GM23338 (cell line): Measurements from ENCODE around the gene DDX56. TPM values are rescaled to one million over a fixed set of nuclear protein-coding genes. Genes with fewer than 3 reads are reported as not detected.

Experiments
- ATAC-seq: fragments of 200-7000 bp; cut with Tn5 transposase; 3 replicates; pipeline ENCODE4 v1.9.1; 2020
- DNase-seq: peaks from one replicate; pipeline ENCODE4 v3.0.0-alpha.2; 2015; ENCODE audit warnings: low spot score
- H2AFZ ChIP-seq: fragments of 200-600 bp; sonication (generic); 2 replicates; pipeline ENCODE4 v1.8.0; 2016; ENCODE audit warnings: antibody characterized with exemption, mild to moderate bottlenecking, moderate library complexity
- H3F3A ChIP-seq: fragments of 200-600 bp; sonication (generic); replicated peaks from 2 replicates; pipeline ENCODE4 v1.8.0; 2017; ENCODE audit warnings: antibody characterized with exemption, mixed run types, low read depth
- H3K27ac ChIP-seq: fragments of 200-600 bp; sonication (generic); 2 replicates; pipeline ENCODE4 v1.6.1; 2016; ENCODE audit warnings: low read depth
- H3K27me3 ChIP-seq: fragments of 200-600 bp; sonication (generic); 2 replicates; pipeline ENCODE4 v1.8.0; 2016; ENCODE audit warnings: mild to moderate bottlenecking, mixed run types, moderate library complexity; ENCODE audit not compliant: insufficient read depth
- H3K36me3 ChIP-seq: fragments of 200-600 bp; sonication (generic); 2 replicates; pipeline ENCODE4 v1.8.0; 2016; ENCODE audit warnings: mild to moderate bottlenecking; ENCODE audit not compliant: insufficient read depth
- H3K4me1 ChIP-seq: fragments of 200-600 bp; sonication (generic); 2 replicates; pipeline ENCODE4 v1.8.0; 2016; ENCODE audit warnings: mild to moderate bottlenecking, moderate library complexity; ENCODE audit not compliant: insufficient read depth
- H3K4me2 ChIP-seq: fragments of 200-600 bp; sonication (generic); 2 replicates; pipeline ENCODE4 v1.7.1; 2017; ENCODE audit warnings: mixed run types
- H3K4me3 ChIP-seq: fragments of 200-600 bp; sonication (generic); 2 replicates; pipeline ENCODE4 v1.6.1; 2016; ENCODE audit warnings: mixed run types
- H3K79me2 ChIP-seq: fragments of 200-600 bp; sonication (generic); replicated peaks from 2 replicates; pipeline ENCODE4 v1.8.0; 2017; ENCODE audit warnings: mild to moderate bottlenecking; ENCODE audit not compliant: insufficient read depth
- H3K9me2 ChIP-seq: fragments of 200-600 bp; sonication (generic); 2 replicates; pipeline ENCODE4 v1.8.0; 2017; ENCODE audit not compliant: insufficient read depth
- H4K20me1 ChIP-seq: fragments of 200-600 bp; sonication (generic); replicated peaks from 2 replicates; pipeline ENCODE4 v1.8.0; 2017; ENCODE audit warnings: mild to moderate bottlenecking; ENCODE audit not compliant: insufficient read depth
- H3K27ac Mint-ChIP-seq: 2 replicates; pipeline ENCODE4 v1.8.0; 2020; ENCODE audit warnings: inconsistent platforms, mild to moderate bottlenecking, moderate library complexity, mixed read lengths
- H3K27me3 Mint-ChIP-seq: 3 replicates; pipeline ENCODE4 v1.8.0; 2022; ENCODE audit warnings: low read depth, mild to moderate bottlenecking, moderate library complexity, mixed read lengths, inconsistent platforms; ENCODE audit not compliant: insufficient read depth, poor library complexity
- H3K36me3 Mint-ChIP-seq: 3 replicates; pipeline ENCODE4 v1.8.0; 2021; ENCODE audit warnings: low read depth, mild to moderate bottlenecking, inconsistent platforms, moderate library complexity, mixed read lengths
- H3K4me1 Mint-ChIP-seq: 3 replicates; pipeline ENCODE4 v1.8.0; 2020; ENCODE audit warnings: mild to moderate bottlenecking, inconsistent platforms, mixed read lengths
- H3K4me3 Mint-ChIP-seq: 3 replicates; pipeline ENCODE4 v1.8.0; 2021; ENCODE audit warnings: moderate library complexity, mild to moderate bottlenecking, inconsistent platforms, mixed read lengths
- H3K9me3 Mint-ChIP-seq: 3 replicates; pipeline ENCODE4 v1.8.0; 2020; ENCODE audit warnings: moderate library complexity, mild to moderate bottlenecking, inconsistent platforms, mixed read lengths
- CREB1 ChIP-seq: fragments of 250-450 bp; sonication (Bioruptor Pico); IDR thresholded peaks from 2 replicates; pipeline ENCODE4 v1.5.0; 2020; ENCODE audit warnings: low read depth, mild to moderate bottlenecking, moderate library complexity
- ETS1 ChIP-seq: IDR thresholded peaks from 2 replicates; pipeline ENCODE4 v1.6.1; 2016; ENCODE audit warnings: antibody characterized with exemption
- EZH2 ChIP-seq: fragments of 200-600 bp; sonication (generic); IDR thresholded peaks from one replicate; pipeline ENCODE4 v1.8.0; 2017; ENCODE audit warnings: antibody characterized with exemption, mild to moderate bottlenecking, low read depth; ENCODE audit not compliant: unreplicated experiment
- JUNB ChIP-seq: IDR thresholded peaks from one replicate; pipeline ENCODE4 v1.6.1; 2016; ENCODE audit warnings: antibody characterized with exemption; ENCODE audit not compliant: unreplicated experiment
- NANOG ChIP-seq: IDR thresholded peaks from 2 replicates; pipeline ENCODE4 v1.6.1; 2016; ENCODE audit warnings: antibody characterized with exemption, borderline replicate concordance
- POLR2AphosphoS5 ChIP-seq: IDR thresholded peaks from 2 replicates; pipeline ENCODE4 v1.6.1; 2016; ENCODE audit warnings: antibody characterized with exemption, low read depth
- STAT1 ChIP-seq: IDR thresholded peaks from one replicate; pipeline ENCODE4 v1.6.1; 2016; ENCODE audit warnings: antibody characterized with exemption; ENCODE audit not compliant: unreplicated experiment
- ZNF331 ChIP-seq: fragments of 250-450 bp; sonication (Bioruptor Pico); IDR thresholded peaks from 2 replicates; pipeline ENCODE4 v1.5.0; 2020; ENCODE audit warnings: low read depth, mild to moderate bottlenecking, moderate library complexity
- polyA plus RNA-seq: library from polyadenylated mRNA; unstranded; fragments of >200 nt; fragmentation: Nextera tagmentation; extraction: Ambion mirVana; gene quantifications from 2 replicates; pipeline ENCODE4 v1.2.1, GENCODE V29; 2016
- total RNA-seq: library from RNA; depleted of rRNA; stranded (reverse); fragments of >200 nt; shearing (Covaris generic); gene quantifications from 2 replicates; pipeline ENCODE4 v1.2.3, GENCODE V29; 2014
- TF ChIP-seq, protein P1 (sequence below): IDR thresholded peaks from one replicate; pipeline ENCODE4 v1.6.1; 2018; ENCODE audit warnings: antibody characterized with exemption; ENCODE audit not compliant: unreplicated experiment
- TF ChIP-seq, protein P2 (sequence below), 2 experiments: fragments of 200-600 bp in 1 of 2; sonication (generic) in 1 of 2; conservative IDR thresholded peaks; 2 replicates each; pipeline versions ENCODE4 v1.5.1 to v1.6.1; 2016 to 2017; ENCODE audit warnings: antibody characterized with exemption in 2 of 2, low read depth in 2 of 2, mild to moderate bottlenecking in 2 of 2, moderate library complexity in 1 of 2

Gene DDX56
- total and polyA plus RNA-seq, 2 experiments from 2014 or later, result 44.1 to 72.3 TPM

DNA sequence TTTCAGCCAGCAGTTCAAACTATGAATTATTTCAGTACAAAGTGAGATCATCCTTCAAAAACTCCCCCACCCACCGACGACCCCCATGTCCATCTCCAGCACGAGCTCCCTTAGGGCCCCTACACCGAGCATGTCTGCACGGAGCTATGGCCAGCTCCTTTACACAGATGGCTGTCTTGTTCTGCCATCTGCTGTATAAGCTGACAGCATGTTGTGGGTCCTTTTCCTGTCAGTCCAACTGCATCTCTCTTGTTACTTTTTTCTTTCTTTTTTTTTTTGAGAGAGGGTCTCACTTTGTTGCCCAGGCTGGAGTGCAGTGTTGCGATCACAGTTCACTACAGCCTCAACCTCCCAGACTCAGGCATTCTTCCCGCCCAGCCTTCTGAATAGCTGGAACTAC is 54.2 kb downstream of the DDX56 start:
- no peaks in the 10 kb centered on the region for H3K9me2 ChIP-seq
- Mint-ChIP-seq H3K27ac (no peak overlapping the region), H3K4me3 (no peak overlapping the region), H3K9me3 (peaks cover 4% of the 10 kb centered on the region; the same call in 2 of the 3 replicates), H3K36me3 (no peaks in the 10 kb centered on the region), H3K4me1 (no peaks in the 10 kb centered on the region), H3K27me3 (no peaks in the 10 kb centered on the region)
- no peaks in the 10 kb centered on the region for H4K20me1 ChIP-seq
- H3K36me3 ChIP-seq, result no peaks in the 10 kb centered on the region
- H3K4me3 ChIP-seq, result no peak overlapping the region
- H3K27ac ChIP-seq, result no peak overlapping the region
- DNase-seq (no peak), ATAC-seq (no peak)
- no peak overlapping the region for H3K4me2 ChIP-seq
- H2AFZ ChIP-seq, result no peak overlapping the region
- H3K27me3 ChIP-seq, result no peaks in the 10 kb centered on the region
- TF ChIP-seq EZH2 (no peak), STAT1 (no peak)
- H3K79me2 ChIP-seq, result no peaks in the 10 kb centered on the region
- H3K4me1 ChIP-seq, result no peaks in the 10 kb centered on the region
- no peaks in the 10 kb centered on the region for H3F3A ChIP-seq

DNA sequence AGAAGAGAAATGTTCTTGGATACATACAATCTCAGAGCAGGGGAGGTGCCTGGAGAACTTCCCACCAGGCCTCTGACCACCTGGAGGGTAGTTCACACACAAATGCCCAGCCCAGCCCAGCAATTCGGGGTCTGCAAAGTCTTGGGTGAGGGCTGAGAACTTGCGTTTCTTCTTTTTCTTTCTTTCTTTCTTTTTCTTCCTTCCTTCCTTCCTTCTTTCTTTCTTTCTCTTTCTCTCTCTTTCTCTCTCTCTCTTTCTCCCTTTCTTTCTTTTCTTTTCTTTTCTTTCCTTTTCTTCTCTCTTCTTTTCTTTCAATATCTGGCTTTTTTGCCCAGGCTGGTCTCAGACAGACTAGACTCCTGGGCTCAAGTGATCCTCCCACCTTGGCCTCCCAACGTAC is 54.9 kb downstream of the DDX56 start:
- H3K4me1 ChIP-seq, result no peaks in the 10 kb centered on the region
- no peak overlapping the region for H3K27ac ChIP-seq
- no peak overlapping the region for H3K4me3 ChIP-seq
- no peaks in the 10 kb centered on the region for H3K27me3 ChIP-seq
- H3K36me3 ChIP-seq, result no peaks in the 10 kb centered on the region
- Mint-ChIP-seq H3K4me3 (no peak overlapping the region), H3K4me1 (no peaks in the 10 kb centered on the region), H3K27me3 (no peaks in the 10 kb centered on the region), H3K9me3 (no peaks in the 10 kb centered on the region), H3K27ac (no peak overlapping the region), H3K36me3 (no peaks in the 10 kb centered on the region)
- no peaks in the 10 kb centered on the region for H3K79me2 ChIP-seq
- H3K9me2 ChIP-seq, result no peaks in the 10 kb centered on the region
- no peak overlapping the region for H3K4me2 ChIP-seq
- no peak overlapping the region for H2AFZ ChIP-seq
- H3F3A ChIP-seq, result no peaks in the 10 kb centered on the region
- ATAC-seq (no peak), DNase-seq (no peak)
- no peaks in the 10 kb centered on the region for H4K20me1 ChIP-seq
- TF ChIP-seq, protein P1, sequence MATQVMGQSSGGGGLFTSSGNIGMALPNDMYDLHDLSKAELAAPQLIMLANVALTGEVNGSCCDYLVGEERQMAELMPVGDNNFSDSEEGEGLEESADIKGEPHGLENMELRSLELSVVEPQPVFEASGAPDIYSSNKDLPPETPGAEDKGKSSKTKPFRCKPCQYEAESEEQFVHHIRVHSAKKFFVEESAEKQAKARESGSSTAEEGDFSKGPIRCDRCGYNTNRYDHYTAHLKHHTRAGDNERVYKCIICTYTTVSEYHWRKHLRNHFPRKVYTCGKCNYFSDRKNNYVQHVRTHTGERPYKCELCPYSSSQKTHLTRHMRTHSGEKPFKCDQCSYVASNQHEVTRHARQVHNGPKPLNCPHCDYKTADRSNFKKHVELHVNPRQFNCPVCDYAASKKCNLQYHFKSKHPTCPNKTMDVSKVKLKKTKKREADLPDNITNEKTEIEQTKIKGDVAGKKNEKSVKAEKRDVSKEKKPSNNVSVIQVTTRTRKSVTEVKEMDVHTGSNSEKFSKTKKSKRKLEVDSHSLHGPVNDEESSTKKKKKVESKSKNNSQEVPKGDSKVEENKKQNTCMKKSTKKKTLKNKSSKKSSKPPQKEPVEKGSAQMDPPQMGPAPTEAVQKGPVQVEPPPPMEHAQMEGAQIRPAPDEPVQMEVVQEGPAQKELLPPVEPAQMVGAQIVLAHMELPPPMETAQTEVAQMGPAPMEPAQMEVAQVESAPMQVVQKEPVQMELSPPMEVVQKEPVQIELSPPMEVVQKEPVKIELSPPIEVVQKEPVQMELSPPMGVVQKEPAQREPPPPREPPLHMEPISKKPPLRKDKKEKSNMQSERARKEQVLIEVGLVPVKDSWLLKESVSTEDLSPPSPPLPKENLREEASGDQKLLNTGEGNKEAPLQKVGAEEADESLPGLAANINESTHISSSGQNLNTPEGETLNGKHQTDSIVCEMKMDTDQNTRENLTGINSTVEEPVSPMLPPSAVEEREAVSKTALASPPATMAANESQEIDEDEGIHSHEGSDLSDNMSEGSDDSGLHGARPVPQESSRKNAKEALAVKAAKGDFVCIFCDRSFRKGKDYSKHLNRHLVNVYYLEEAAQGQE, result no peak
- TF ChIP-seq CREB1 (CRISPR knock-in tag), result no peak
- no peak for TF ChIP-seq POLR2AphosphoS5
- TF ChIP-seq NANOG, result no peak
- TF ChIP-seq, protein P2, sequence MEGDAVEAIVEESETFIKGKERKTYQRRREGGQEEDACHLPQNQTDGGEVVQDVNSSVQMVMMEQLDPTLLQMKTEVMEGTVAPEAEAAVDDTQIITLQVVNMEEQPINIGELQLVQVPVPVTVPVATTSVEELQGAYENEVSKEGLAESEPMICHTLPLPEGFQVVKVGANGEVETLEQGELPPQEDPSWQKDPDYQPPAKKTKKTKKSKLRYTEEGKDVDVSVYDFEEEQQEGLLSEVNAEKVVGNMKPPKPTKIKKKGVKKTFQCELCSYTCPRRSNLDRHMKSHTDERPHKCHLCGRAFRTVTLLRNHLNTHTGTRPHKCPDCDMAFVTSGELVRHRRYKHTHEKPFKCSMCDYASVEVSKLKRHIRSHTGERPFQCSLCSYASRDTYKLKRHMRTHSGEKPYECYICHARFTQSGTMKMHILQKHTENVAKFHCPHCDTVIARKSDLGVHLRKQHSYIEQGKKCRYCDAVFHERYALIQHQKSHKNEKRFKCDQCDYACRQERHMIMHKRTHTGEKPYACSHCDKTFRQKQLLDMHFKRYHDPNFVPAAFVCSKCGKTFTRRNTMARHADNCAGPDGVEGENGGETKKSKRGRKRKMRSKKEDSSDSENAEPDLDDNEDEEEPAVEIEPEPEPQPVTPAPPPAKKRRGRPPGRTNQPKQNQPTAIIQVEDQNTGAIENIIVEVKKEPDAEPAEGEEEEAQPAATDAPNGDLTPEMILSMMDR (conservative IDR thresholded peaks at IDR 0.05; ENCODE audit: low read depth in 2 of 2), result no peak
- no peak for TF ChIP-seq STAT1
- no peak for TF ChIP-seq JUNB
- TF ChIP-seq ETS1, result no peak
- TF ChIP-seq ZNF331, result no peak
